Activated CD8-positive, alpha-beta memory T cell treated with anti-CD3 and anti-CD28 coated beads for 36 hours (primary cell): Measurements from ENCODE around the gene KRTAP23-1. TPM values are rescaled to one million over a fixed set of nuclear protein-coding genes. Genes with fewer than 3 reads are reported as not detected.

Experiments
- CTCF ChIA-PET: fragments of 350-600 bp; sonication (Branson Sonifier 250); formaldehyde crosslinking; loops from one replicate; lab custom pipeline; 2021; ENCODE audit warnings: antibody characterized with exemption; lab: Charles Lee
- POLR2A ChIA-PET: fragments of 350-600 bp; sonication (Branson Sonifier 250); formaldehyde crosslinking; loops from one replicate; lab custom pipeline; 2021; ENCODE audit warnings: antibody characterized with exemption; lab: Charles Lee
- total RNA-seq, 2 experiments: library from RNA; stranded (reverse); gene quantifications; one replicate each; pipeline ENCODE4 v1.2.3, GENCODE V29; 2021

Gene KRTAP23-1
- not detected for total RNA-seq

- POLR2A ChIA-PET = no interaction called here
- CTCF ChIA-PET = no interaction called here
Measured at GRCh38 chr21:30348506-30348905, at the start of gene KRTAP23-1. Gene KRTAP23-1 (minus strand): TSS chr21:30348606. CDS start chr21:30348606, 0 bp downstream.

GRCh38 chr21:30395731-30396130 is 47.3 kb upstream of the KRTAP23-1 start, which contains the start of gene KRTAP13-1:
Gene KRTAP13-1 (plus strand): TSS chr21:30396031. CDS start chr21:30396087, 56 bp downstream.
- ChIA-PET POLR2A (no interaction called here), CTCF (no interaction called here)

- ChIA-PET CTCF (no interaction called here), POLR2A (no interaction called here)
Measured at GRCh38 chr21:30391492-30392025, 43.2 kb upstream of the KRTAP23-1 start.

- ChIA-PET POLR2A (no interaction called here), CTCF (no interaction called here)
Measured at GRCh38 chr21:30382201-30382600, 33.8 kb upstream of the KRTAP23-1 start.

GRCh38 chr21:30372139-30372770 is 23.8 kb upstream of the KRTAP23-1 start, which contains the start of gene KRTAP13-2:
Gene KRTAP13-2 (minus strand): TSS chr21:30372271. CDS start chr21:30372213, 58 bp downstream.
- POLR2A ChIA-PET = no interaction called here
- CTCF ChIA-PET = no interaction called here

GRCh38 chr21:30355906-30356305 is 7.5 kb upstream of the KRTAP23-1 start:
- ChIA-PET CTCF (interaction anchor here (0.7 kb wide), 1 partner anchor 14 kb away, joined by 3 read pairs; no protein-coding TSS in a partner anchor), POLR2A (no interaction called here)

GRCh38 chr21:30354308-30355005 is 6.1 kb upstream of the KRTAP23-1 start:
- CTCF ChIA-PET = no interaction called here
- POLR2A ChIA-PET = no interaction called here

DNA sequence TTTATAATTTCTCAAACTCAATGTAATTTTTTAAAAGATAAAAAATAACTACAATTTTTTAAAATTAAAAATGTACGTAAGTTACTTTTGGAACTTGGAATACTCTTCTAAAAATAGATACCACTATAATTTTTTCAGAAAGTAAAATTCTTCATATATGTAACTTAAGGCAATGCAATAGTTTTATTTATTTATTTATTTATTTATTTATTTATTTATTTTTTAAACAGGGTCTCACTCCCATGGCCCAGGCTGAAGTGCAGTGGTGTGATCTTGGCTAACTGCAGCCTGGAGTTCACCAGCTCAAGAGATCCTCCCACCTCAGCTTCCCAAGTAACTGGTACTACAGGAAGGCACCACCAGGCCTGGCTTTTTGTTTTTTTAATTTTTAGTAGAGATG is 3.1 kb upstream of the KRTAP23-1 start:
- POLR2A ChIA-PET = no interaction called here
- CTCF ChIA-PET = no interaction called here

DNA sequence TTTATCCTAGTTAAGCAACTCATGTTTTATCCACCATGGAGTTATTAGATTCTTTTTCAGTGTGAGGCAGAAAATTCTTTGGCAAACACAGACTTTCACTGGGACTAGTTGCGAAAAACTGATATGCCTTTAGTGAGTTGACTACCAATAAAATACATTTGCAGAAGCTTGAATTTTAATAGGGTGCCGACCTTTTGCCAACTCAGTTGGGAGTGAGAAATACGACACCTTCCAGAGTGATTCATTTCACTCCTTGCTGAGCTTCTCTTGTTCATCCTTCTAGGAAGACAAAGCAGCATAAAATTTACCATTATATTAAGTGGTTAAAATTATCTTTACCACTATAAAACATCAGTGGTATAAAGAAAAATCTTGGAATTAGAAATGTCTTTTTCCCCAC is 1.2 kb upstream of the KRTAP23-1 start:
- POLR2A ChIA-PET = no interaction called here
- CTCF ChIA-PET = no interaction called here

GRCh38 chr21:30345014-30345413 is 3.4 kb downstream of the KRTAP23-1 start:
- POLR2A ChIA-PET = no interaction called here
- CTCF ChIA-PET = no interaction called here

GRCh38 chr21:30340714-30341573 is 7.5 kb downstream of the KRTAP23-1 start:
- ChIA-PET POLR2A (no interaction called here), CTCF (interaction anchor here (0.6 kb wide), 1 partner anchor 15 kb away, joined by 3 read pairs; no protein-coding TSS in a partner anchor)

GRCh38 chr21:30338717-30339116 is 9.7 kb downstream of the KRTAP23-1 start:
- ChIA-PET CTCF (no interaction called here), POLR2A (no interaction called here)

GRCh38 chr21:30337772-30338171 is 10.6 kb downstream of the KRTAP23-1 start:
- CTCF ChIA-PET = no interaction called here
- POLR2A ChIA-PET = interaction anchor here (0.6 kb wide), 1 partner anchor 105 kb away, joined by 3 read pairs; no protein-coding TSS in a partner anchor

GRCh38 chr21:30337276-30337744 is 11.1 kb downstream of the KRTAP23-1 start, which contains the start of gene KRTAP27-1:
Gene KRTAP27-1 (minus strand): TSS chr21:30337694. CDS start chr21:30337668, 26 bp downstream.
- POLR2A ChIA-PET = interaction anchor here (0.6 kb wide), 1 partner anchor 106 kb away, joined by 3 read pairs; no protein-coding TSS in a partner anchor
- CTCF ChIA-PET = no interaction called here

GRCh38 chr21:30336596-30336995 is 11.8 kb downstream of the KRTAP23-1 start:
- POLR2A ChIA-PET = no interaction called here
- CTCF ChIA-PET = no interaction called here

- ChIA-PET CTCF (no interaction called here), POLR2A (no interaction called here)
Measured at GRCh38 chr21:30333736-30334135, 14.7 kb downstream of the KRTAP23-1 start.

DNA sequence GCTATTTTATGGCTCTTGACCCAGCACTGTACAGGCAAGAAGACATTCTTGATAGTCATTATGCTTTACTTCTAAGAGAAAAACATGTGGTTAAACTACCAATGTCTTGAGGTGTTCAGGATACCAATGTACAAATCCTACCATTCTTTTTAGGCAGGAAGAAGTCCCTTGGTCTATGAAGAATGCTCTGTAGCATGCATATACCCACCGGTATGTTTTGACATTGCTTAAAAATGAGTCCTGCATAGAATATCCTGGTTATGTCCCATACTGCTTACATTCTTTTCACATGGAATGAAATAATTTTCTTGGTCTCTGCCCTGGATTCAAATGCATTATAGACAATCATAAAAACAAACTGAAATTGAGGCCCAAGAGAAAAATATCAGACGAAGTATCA is 15.7 kb downstream of the KRTAP23-1 start:
- CTCF ChIA-PET = no interaction called here

GRCh38 chr21:30329203-30329875 is 19.1 kb downstream of the KRTAP23-1 start:
- ChIA-PET CTCF (no interaction called here), POLR2A (no interaction called here)

More for the DNA sequence above, 15.7 kb downstream of the KRTAP23-1 start:
- POLR2A ChIA-PET = no interaction called here

GRCh38 chr21:30326390-30326789 is 22.0 kb downstream of the KRTAP23-1 start:
- ChIA-PET POLR2A (no interaction called here), CTCF (no interaction called here)
